A673 (cell line): ENCODE results near the gene RPGRIP1. TPM values are rescaled to one million over a fixed set of nuclear protein-coding genes. Genes with fewer than 3 reads are reported as not detected.
"Not testable (repeated sequence)": the region's sequence is repeated elsewhere in the genome, so short reads cannot be mapped to it uniquely, and the experiment has no call there.

ENCODE experiments used
- BruUV-seq: library from RNA; stranded (reverse); fragments of 400-500 nt; replicated peaks from 2 replicates; lab custom pipeline; 2021; lab: Mats Ljungman, UMichigan
- CTCF ChIA-PET: fragments of 300-600 bp; sonication (Branson Sonifier 250); formaldehyde crosslinking; loops from one replicate; lab custom pipeline; 2022; ENCODE audit warnings: antibody characterized with exemption; lab: Charles Lee
- POLR2A ChIA-PET: fragments of 300-600 bp; sonication (Branson Sonifier 250); formaldehyde crosslinking; loops from one replicate; lab custom pipeline; 2022; ENCODE audit warnings: antibody characterized with exemption; ENCODE audit not compliant: low non-redundant PET; lab: Charles Lee
- DNase-seq: peaks from one replicate; pipeline ENCODE4 v3.0.0-alpha.2; 2015; ENCODE audit warnings: low spot score
- H3K27ac ChIP-seq: fragments of 200-600 bp; sonication (generic); 2 replicates; pipeline ENCODE4 v1.5.1; 2016; ENCODE audit warnings: mixed run types, low read depth, mild to moderate bottlenecking, mixed read lengths, antibody characterized with exemption, low read length; ENCODE audit not compliant: poor library complexity, severe bottlenecking
- H3K27me3 ChIP-seq: fragments of 200-600 bp; sonication (generic); replicated peaks from 2 replicates; pipeline ENCODE4 v1.6.1; 2017; ENCODE audit warnings: mixed run types, low read depth, mild to moderate bottlenecking, mixed read lengths, antibody characterized with exemption, low read length; ENCODE audit not compliant: insufficient read depth, poor library complexity
- H3K36me3 ChIP-seq: fragments of 200-600 bp; sonication (generic); 2 replicates; pipeline ENCODE4 v1.6.1; 2016; ENCODE audit warnings: mixed run types, mild to moderate bottlenecking, mixed read lengths, antibody characterized with exemption, low read length; ENCODE audit not compliant: insufficient read depth, poor library complexity, severe bottlenecking
- H3K4me1 ChIP-seq: fragments of 200-600 bp; sonication (generic); 2 replicates; pipeline ENCODE4 v1.6.1; 2017; ENCODE audit warnings: mixed run types, mild to moderate bottlenecking, mixed read lengths, antibody characterized with exemption, low read length; ENCODE audit not compliant: insufficient read depth, poor library complexity, severe bottlenecking
- H3K4me3 ChIP-seq: fragments of 200-600 bp; sonication (generic); 2 replicates; pipeline ENCODE4 v1.5.1; 2016; ENCODE audit warnings: low read depth, mixed run types, mild to moderate bottlenecking, mixed read lengths, low read length; ENCODE audit not compliant: poor library complexity, severe bottlenecking
- H3K9me3 ChIP-seq: fragments of 200-600 bp; sonication (generic); 2 replicates; pipeline ENCODE4 v1.6.1; 2016; ENCODE audit warnings: mixed run types, low read depth, mild to moderate bottlenecking, mixed read lengths, antibody characterized with exemption, low read length; ENCODE audit not compliant: poor library complexity, severe bottlenecking
- CTCF ChIP-seq: fragments of 300-800, 200-600 bp; sonication (generic); conservative IDR thresholded peaks from 2 replicates; pipeline ENCODE4 v1.5.1; 2017; ENCODE audit warnings: low read depth, mild to moderate bottlenecking, antibody characterized with exemption, low read length, moderate library complexity, mixed read lengths
- EZH2 ChIP-seq: fragments of 200-600 bp; sonication (generic); IDR thresholded peaks from 2 replicates; pipeline ENCODE4 v1.6.1; 2017; ENCODE audit warnings: borderline replicate concordance, low read depth, mild to moderate bottlenecking, mixed read lengths, antibody characterized with exemption, low read length; ENCODE audit not compliant: poor library complexity, severe bottlenecking
- intact Hi-C: fragments of 100-400 bp; cut with micrococcal nuclease; formaldehyde crosslinking; loops from one replicate; pipeline ENCODE4 v1.10.0; 2022; ENCODE audit not compliant: unreplicated experiment
- total RNA-seq: library from RNA; stranded (reverse); gene quantifications from 2 replicates; pipeline ENCODE4 v1.2.3, GENCODE V29; 2021

RPGRIP1 gene
- total RNA-seq, 1 experiment from 2014 or later, result 0.86 TPM

- Histone ChIP-seq H3K27me3 (no peaks in the 10 kb centered on the region), H3K4me3 (no peak overlapping the region), H3K27ac (no peak overlapping the region), H3K9me3 (no peaks in the 10 kb centered on the region), H3K4me1 (no peaks in the 10 kb centered on the region), H3K36me3 (no peaks in the 10 kb centered on the region)
- BruUV-seq, result no TSS peak
- no peak for TF ChIP-seq CTCF
- TF ChIP-seq EZH2, result no peak
- ChIA-PET POLR2A (no interaction called here), CTCF (no interaction called here)
- intact Hi-C loops, result no loop called here
- DNase-seq, result no peak
Observed at GRCh38 chr14:21287168-21287567, 7.3 kb downstream of the RPGRIP1 start.

GRCh38 chr14:21294026-21294425, 14.1 kb downstream of the RPGRIP1 start:
- POLR2A ChIA-PET, BruUV-seq: not testable (repeated sequence)

DNA sequence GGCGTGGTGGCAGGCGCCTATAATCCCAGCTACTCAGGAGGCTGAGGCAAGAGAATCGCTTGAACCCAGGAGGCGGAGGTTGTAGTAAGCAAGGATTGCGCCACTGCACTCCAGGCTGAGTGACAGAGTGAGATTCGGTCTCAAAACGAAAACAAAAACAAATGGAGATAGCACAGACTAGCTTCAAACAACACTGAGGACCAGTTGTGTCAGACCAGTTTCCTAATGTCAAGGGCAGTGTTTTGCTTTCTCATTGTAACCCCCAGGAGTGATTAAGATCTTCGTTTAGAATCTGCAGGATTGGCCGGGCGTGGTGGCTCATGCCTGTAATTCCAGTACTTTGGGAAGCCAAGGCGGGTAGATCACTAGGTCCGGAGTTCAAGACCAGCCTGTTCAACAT, 18.5 kb downstream of the RPGRIP1 start:
- POLR2A ChIA-PET, result no interaction called here
- DNase-seq, result no peak
- TF ChIP-seq EZH2, result no peak
- CTCF ChIA-PET, result no interaction called here
- Histone ChIP-seq H3K4me3 (no peak overlapping the region), H3K27ac (no peak overlapping the region), H3K4me1 (no peaks in the 10 kb centered on the region), H3K9me3 (no peaks in the 10 kb centered on the region), H3K36me3 (no peaks in the 10 kb centered on the region), H3K27me3 (no peaks in the 10 kb centered on the region)
- intact Hi-C loops, result no loop called here
- no TSS peak for BruUV-seq

More at GRCh38 chr14:21294026-21294425, 14.1 kb downstream of the RPGRIP1 start:
- H3K36me3 ChIP-seq, intact Hi-C loops, H3K4me1 ChIP-seq, H3K4me3 ChIP-seq, CTCF ChIA-PET, DNase-seq, H3K27me3 ChIP-seq, H3K9me3 ChIP-seq, H3K27ac ChIP-seq: not testable (repeated sequence)

GRCh38 chr14:21299562-21300130, 19.8 kb downstream of the RPGRIP1 start:
- Histone ChIP-seq H3K4me1 (no peaks in the 10 kb centered on the region), H3K27me3 (no peaks in the 10 kb centered on the region), H3K36me3 (no peaks in the 10 kb centered on the region), H3K9me3 (no peaks in the 10 kb centered on the region), H3K4me3 (no peak overlapping the region), H3K27ac (no peak overlapping the region)
- POLR2A ChIA-PET, result no interaction called here
- no TSS peak for BruUV-seq
- CTCF ChIA-PET, result no interaction called here
- TF ChIP-seq CTCF (no peak), EZH2 (no peak)
- intact Hi-C loops, result no loop called here
- no peak for DNase-seq
